ENCODE measurements around the gene WAPL.

DNA sequence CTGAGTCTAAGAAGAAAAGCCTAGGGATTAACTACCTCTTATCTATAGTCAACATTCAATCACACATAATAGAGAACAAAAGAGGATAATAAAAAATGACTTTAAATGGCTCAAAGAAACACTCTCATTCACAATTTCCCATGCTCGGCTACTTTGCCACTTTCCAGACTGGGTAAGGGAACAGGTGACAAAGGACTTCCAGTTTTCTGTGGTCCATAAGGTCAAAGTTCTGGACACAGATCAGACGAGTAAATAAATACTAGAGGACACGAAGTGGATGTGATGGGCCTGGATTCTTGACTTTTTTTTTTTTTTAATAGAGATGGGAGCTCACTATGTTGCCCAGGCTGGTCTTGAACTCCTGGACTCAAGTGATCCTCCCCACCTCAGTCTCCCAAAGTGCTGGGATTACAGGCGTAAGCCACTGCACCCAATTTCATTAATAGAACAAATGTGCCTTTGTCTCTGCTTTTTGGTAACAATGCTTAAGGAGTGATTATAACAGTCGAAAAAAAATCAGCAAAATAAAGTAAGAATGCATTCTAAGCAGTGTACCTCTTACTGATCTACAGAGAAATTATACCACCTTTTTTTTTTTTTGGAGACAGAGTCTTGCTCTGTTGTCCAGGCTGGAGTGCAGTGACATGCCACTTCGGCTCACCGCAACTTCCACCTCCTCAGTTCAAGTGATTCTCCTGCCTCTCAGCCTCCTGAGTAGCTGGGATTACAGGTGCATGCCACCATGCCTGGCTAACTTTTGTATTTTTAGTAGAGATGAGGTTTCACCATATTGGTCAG lies 70.6 kb downstream of the WAPL start:
- TF ChIP-seq, protein P1, sequence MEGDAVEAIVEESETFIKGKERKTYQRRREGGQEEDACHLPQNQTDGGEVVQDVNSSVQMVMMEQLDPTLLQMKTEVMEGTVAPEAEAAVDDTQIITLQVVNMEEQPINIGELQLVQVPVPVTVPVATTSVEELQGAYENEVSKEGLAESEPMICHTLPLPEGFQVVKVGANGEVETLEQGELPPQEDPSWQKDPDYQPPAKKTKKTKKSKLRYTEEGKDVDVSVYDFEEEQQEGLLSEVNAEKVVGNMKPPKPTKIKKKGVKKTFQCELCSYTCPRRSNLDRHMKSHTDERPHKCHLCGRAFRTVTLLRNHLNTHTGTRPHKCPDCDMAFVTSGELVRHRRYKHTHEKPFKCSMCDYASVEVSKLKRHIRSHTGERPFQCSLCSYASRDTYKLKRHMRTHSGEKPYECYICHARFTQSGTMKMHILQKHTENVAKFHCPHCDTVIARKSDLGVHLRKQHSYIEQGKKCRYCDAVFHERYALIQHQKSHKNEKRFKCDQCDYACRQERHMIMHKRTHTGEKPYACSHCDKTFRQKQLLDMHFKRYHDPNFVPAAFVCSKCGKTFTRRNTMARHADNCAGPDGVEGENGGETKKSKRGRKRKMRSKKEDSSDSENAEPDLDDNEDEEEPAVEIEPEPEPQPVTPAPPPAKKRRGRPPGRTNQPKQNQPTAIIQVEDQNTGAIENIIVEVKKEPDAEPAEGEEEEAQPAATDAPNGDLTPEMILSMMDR (IDR thresholded peaks at IDR 0.05) = no peak
- TF ChIP-seq EZH2 (IDR thresholded peaks at IDR 0.05) = no peak
